Endothelial cell of umbilical vein (primary cell): ENCODE measurements around the gene C1QA. TPM values are rescaled to one million over a fixed set of nuclear protein-coding genes. Genes with fewer than 3 reads are reported as not detected.

Experiments
- BruUV-seq: library from RNA; stranded (reverse); fragments of 400-500 nt; replicated peaks from 2 replicates; lab custom pipeline; 2021; lab: Mats Ljungman, UMichigan
- CTCF ChIA-PET: fragments of 300-600, 350-600 bp; sonication (Branson Sonifier 250); formaldehyde crosslinking; loops from one replicate; lab custom pipeline; 2021; ENCODE audit warnings: antibody characterized with exemption, inconsistent platforms; lab: Charles Lee
- POLR2A ChIA-PET: fragments of 300-600, 350-600 bp; sonication (Branson Sonifier 250); formaldehyde crosslinking; loops from one replicate; lab custom pipeline; 2021; ENCODE audit warnings: antibody characterized with exemption, inconsistent platforms; lab: Charles Lee
- DNase-seq: peaks from one replicate; pipeline ENCODE4 v3.0.0-alpha.2; 2011; ENCODE audit warnings: low read depth, low spot score
- FAIRE-seq: peaks from 2 replicates; lab custom pipeline; 2011; peaks lifted over from hg19 to GRCh38; lab: Jason Lieb, UNC
- H2AFZ ChIP-seq: 2 replicates; pipeline ENCODE4 v1.6.0; 2012; ENCODE audit warnings: low read depth, low read length, control low read depth, inconsistent platforms
- H3K27ac ChIP-seq: 2 replicates; pipeline ENCODE4 v1.5.1; 2011; ENCODE audit warnings: low read depth, mild to moderate bottlenecking, control low read depth, low read length, moderate library complexity; ENCODE audit not compliant: insufficient read depth
- H3K27me3 ChIP-seq, 2 experiments: 2 replicates each; pipeline versions ENCODE4 v1.6.0 to v1.6.1; 2011; ENCODE audit warnings: low read length in 2 of 2, mixed read lengths in 1 of 2; ENCODE audit not compliant: control insufficient read depth in 2 of 2, insufficient read depth in 2 of 2
- H3K36me3 ChIP-seq, 2 experiments: 2 replicates in 1 of 2; 3 replicates in 1 of 2; pipeline ENCODE4 v1.5.1; 2011; ENCODE audit warnings: low read length in 2 of 2, mild to moderate bottlenecking in 1 of 2, moderate library complexity in 1 of 2; ENCODE audit not compliant: control insufficient read depth in 2 of 2, insufficient read depth in 2 of 2; ENCODE audit errors: extremely low read depth in 1 of 2
- H3K4me1 ChIP-seq: 3 replicates; pipeline ENCODE4 v1.5.1; 2011; ENCODE audit warnings: mild to moderate bottlenecking, low read length; ENCODE audit not compliant: control insufficient read depth, insufficient read depth; ENCODE audit errors: extremely low read depth
- H3K4me2 ChIP-seq: 2 replicates; pipeline ENCODE4 v1.6.1; 2011; ENCODE audit warnings: low read length, control low read depth, mixed read lengths; ENCODE audit not compliant: insufficient read depth
- H3K4me3 ChIP-seq, 3 experiments: fragments of 200-600 bp in 1 of 3; sonication (generic), shearing (Covaris generic) in 1 of 3; replicated peaks in 1 of 3; 2 replicates each; pipeline ENCODE4 v1.5.1; 2011 to 2016; ENCODE audit warnings: control low read depth in 3 of 3, low read length in 3 of 3, mild to moderate bottlenecking in 2 of 3, inconsistent platforms in 1 of 3, low read depth in 1 of 3, moderate library complexity in 1 of 3; ENCODE audit not compliant: insufficient read depth in 1 of 3
- H3K79me2 ChIP-seq: 2 replicates; pipeline ENCODE4 v1.6.0; 2012; ENCODE audit warnings: low read length, inconsistent platforms; ENCODE audit not compliant: control insufficient read depth, insufficient read depth
- H3K9ac ChIP-seq: replicated peaks from 2 replicates; pipeline ENCODE3; 2011; ENCODE audit warnings: low read length, control low read depth; ENCODE audit not compliant: insufficient read depth; ENCODE audit errors: extremely low read depth
- H3K9me1 ChIP-seq: replicated peaks from 3 replicates; pipeline ENCODE4 v1.6.0; 2011; ENCODE audit warnings: mild to moderate bottlenecking, low read length; ENCODE audit not compliant: control insufficient read depth, insufficient read depth; ENCODE audit errors: extremely low read depth
- H3K9me3 ChIP-seq: replicated peaks from 2 replicates; pipeline ENCODE4 v1.5.1; 2012; ENCODE audit warnings: low read length, inconsistent platforms; ENCODE audit not compliant: control insufficient read depth, insufficient read depth
- H4K20me1 ChIP-seq: replicated peaks from 2 replicates; pipeline ENCODE3; 2011; ENCODE audit warnings: mild to moderate bottlenecking, low read length; ENCODE audit not compliant: control insufficient read depth, insufficient read depth; ENCODE audit errors: extremely low read depth
- CTCF ChIP-seq, 2 donors: IDR thresholded peaks; 1 replicate in 1 of 2; 2 replicates in 1 of 2; pipeline ENCODE4 v1.5.1; 2011; ENCODE audit warnings: low read length in 2 of 2, mild to moderate bottlenecking in 2 of 2, moderate library complexity in 2 of 2, control low read depth in 1 of 2, inconsistent platforms in 1 of 2, low read depth in 1 of 2; ENCODE audit not compliant: insufficient read depth in 1 of 2; ENCODE audit errors: extremely low read depth in 1 of 2
- EZH2 ChIP-seq: IDR thresholded peaks from 2 replicates; pipeline ENCODE4 v1.6.1; 2012; ENCODE audit warnings: borderline replicate concordance, low read depth, mild to moderate bottlenecking, moderate library complexity, low read length, inconsistent platforms; ENCODE audit not compliant: severe bottlenecking
- FOS ChIP-seq: IDR thresholded peaks from 2 replicates; pipeline ENCODE4 v1.6.1; 2011; ENCODE audit warnings: mild to moderate bottlenecking, low read length, moderate library complexity, borderline replicate concordance; ENCODE audit not compliant: insufficient read depth
- GATA2 ChIP-seq: IDR thresholded peaks from 2 replicates; pipeline ENCODE4 v1.7.0; 2011; ENCODE audit warnings: low read depth, mild to moderate bottlenecking, moderate library complexity, mixed read lengths, low read length; ENCODE audit not compliant: insufficient read length, insufficient read depth
- JUN ChIP-seq: IDR thresholded peaks from 2 replicates; pipeline ENCODE4 v1.6.1; 2011; ENCODE audit warnings: borderline replicate concordance, low read depth; ENCODE audit not compliant: insufficient read length, insufficient read depth
- MAX ChIP-seq: IDR thresholded peaks from 2 replicates; pipeline ENCODE4 v1.6.1; 2011; ENCODE audit not compliant: insufficient read depth, insufficient read length
- MYC ChIP-seq: IDR thresholded peaks from one replicate; pipeline ENCODE4 v1.6.1; 2011; ENCODE audit warnings: mild to moderate bottlenecking, low read depth, low read length
- POLR2A ChIP-seq: IDR thresholded peaks from 2 replicates; pipeline ENCODE4 v1.6.1; 2012; ENCODE audit warnings: low read depth, mild to moderate bottlenecking, control low read depth, low read length
- POLR2AphosphoS5 ChIP-seq: IDR thresholded peaks from 2 replicates; pipeline ENCODE4 v1.6.1; 2012; ENCODE audit warnings: low read depth, mild to moderate bottlenecking, control low read depth, low read length, moderate library complexity; ENCODE audit not compliant: insufficient read depth
- dilution Hi-C: fragments of 300-500 bp; cut with MboI; formaldehyde crosslinking; loops from one replicate; pipeline ENCODE4 v1.15.0; 2019; ENCODE audit warnings: low sequenced_read_pairs; ENCODE audit not compliant: extremely low pct_ligation_motif_present
- intact Hi-C: fragments of 100-400 bp; cut with micrococcal nuclease; formaldehyde crosslinking; loops from one replicate; pipeline ENCODE4 v1.10.0; 2022
- polyA plus RNA-seq, 4 experiments: library from polyadenylated mRNA; depleted of rRNA in 3 of 4; stranded (reverse) in 3 of 4; unstranded in 1 of 4; fragments of >200 nt; gene quantifications; 2 replicates each; pipeline versions ENCODE4 v1.2.1 to v1.2.3, GENCODE V29; 2011 to 2012; ENCODE audit warnings: missing spikeins in 1 of 4
- total RNA-seq: library from RNA; stranded (reverse); gene quantifications from 2 replicates; pipeline ENCODE4 v1.2.3, GENCODE V29; 2021

The C1QA gene
- total and polyA plus RNA-seq, 2 donors (not counting 3 experiments of a cell fraction or from before 2014, with no cell fraction given): not detected

- H3K4me2 ChIP-seq: no peak overlapping the region
- H3K9me1 ChIP-seq: no peaks in the 10 kb centered on the region
- no peaks in the 10 kb centered on the region for H3K9me3 ChIP-seq
- intact Hi-C loops (no loop called here), dilution Hi-C loops (loop anchor here (25.0 kb wide), 1 partner anchor 312 kb away; the partner anchor contains the start of gene LACTBL1)
- H3K4me1 ChIP-seq: no peaks in the 10 kb centered on the region
- H3K27ac ChIP-seq: no peak overlapping the region
- BruUV-seq: no TSS peak
- TF ChIP-seq MYC: no peak
- no peak for TF ChIP-seq MAX
- no peak for TF ChIP-seq CTCF (IDR thresholded peaks at IDR 0.05; ENCODE audit: extremely low read depth in 1 of 2, insufficient read depth in 1 of 2, low read depth in 1 of 2, low read length in 2 of 2)
- TF ChIP-seq POLR2AphosphoS5: no peak
- no peak for TF ChIP-seq POLR2A
- TF ChIP-seq JUN: no peak
- no peak for TF ChIP-seq FOS
- TF ChIP-seq EZH2: no peak
- TF ChIP-seq GATA2: no peak
- no peak overlapping the region for H3K4me3 ChIP-seq
- DNase-seq (no peak), FAIRE-seq (no peak)
- peaks cover 2% of the 10 kb centered on the region in 2 experiments for H3K27me3 ChIP-seq
- no peaks in the 10 kb centered on the region for H4K20me1 ChIP-seq
- ChIA-PET CTCF (no interaction called here), POLR2A (no interaction called here)
- no peak overlapping the region for H3K9ac ChIP-seq
- H3K36me3 ChIP-seq: no peaks in the 10 kb centered on the region
- no peak overlapping the region for H2AFZ ChIP-seq
- no peaks in the 10 kb centered on the region for H3K79me2 ChIP-seq
Measured at GRCh38 chr1:22650089-22650693, 13.8 kb downstream of the C1QA start.
